ENCODE results near the gene ITGAL.

Gene ITGAL

GRCh38 chr16:30515275-30515674 lies 42.7 kb downstream of the ITGAL start:
- TF ChIP-seq CREB1 (IDR thresholded peaks at IDR 0.05; ENCODE audit: low read depth) (no peak), TAF1 (IDR thresholded peaks at IDR 0.05; ENCODE audit: low read depth) (no peak), EP300 (IDR thresholded peaks at IDR 0.05; ENCODE audit: borderline replicate concordance) (no peak), MAX (IDR thresholded peaks at IDR 0.05) (no peak)

GRCh38 chr16:30518552-30518951 lies 46.0 kb downstream of the ITGAL start:
- TF ChIP-seq NFIC (IDR thresholded peaks at IDR 0.05) = no peak

- TF ChIP-seq RAD21 (IDR thresholded peaks at IDR 0.05; ENCODE audit: low read depth) (no peak), EGR1 (IDR thresholded peaks at IDR 0.05) (no peak), FOXM1 (IDR thresholded peaks at IDR 0.05; ENCODE audit: borderline replicate concordance, low read depth) (no peak), TEAD4 (IDR thresholded peaks at IDR 0.05) (no peak), ZBTB7A (IDR thresholded peaks at IDR 0.05; ENCODE audit: low read depth) (no peak), YY1 (IDR thresholded peaks at IDR 0.05; ENCODE audit: low read depth) (no peak), CREB1 (IDR thresholded peaks at IDR 0.05; ENCODE audit: low read depth) (no peak), TCF12 (IDR thresholded peaks at IDR 0.05; ENCODE audit: low read depth) (no peak), REST (IDR thresholded peaks at IDR 0.05; ENCODE audit: low read depth) (no peak), MAX (IDR thresholded peaks at IDR 0.05) (no peak), NFIC (IDR thresholded peaks at IDR 0.05) (no peak), TAF1 (IDR thresholded peaks at IDR 0.05; ENCODE audit: low read depth) (no peak), USF1 (IDR thresholded peaks at IDR 0.05) (no peak), EP300 (IDR thresholded peaks at IDR 0.05; ENCODE audit: borderline replicate concordance) (no peak)
These were observed 46.8 kb downstream of the ITGAL start for GRCh38 chr16:30519120-30520049.

GRCh38 chr16:30521476-30521872 lies 48.9 kb downstream of the ITGAL start:
- no peak for TF ChIP-seq FOXM1 (IDR thresholded peaks at IDR 0.05; ENCODE audit: borderline replicate concordance, low read depth)
- no peak for TF ChIP-seq TCF12 (IDR thresholded peaks at IDR 0.05; ENCODE audit: low read depth)
- no peak for TF ChIP-seq ZBTB7A (IDR thresholded peaks at IDR 0.05; ENCODE audit: low read depth)
- no peak for TF ChIP-seq RAD21 (IDR thresholded peaks at IDR 0.05; ENCODE audit: low read depth)
- no peak for TF ChIP-seq YY1 (IDR thresholded peaks at IDR 0.05; ENCODE audit: low read depth)
- TF ChIP-seq MAX (IDR thresholded peaks at IDR 0.05) = no peak
- no peak for TF ChIP-seq TEAD4 (IDR thresholded peaks at IDR 0.05)
- no peak for TF ChIP-seq CEBPB (IDR thresholded peaks at IDR 0.05)
- TF ChIP-seq CREB1 (IDR thresholded peaks at IDR 0.05; ENCODE audit: low read depth) = no peak
- TF ChIP-seq EGR1 (IDR thresholded peaks at IDR 0.05) = no peak
- no peak for TF ChIP-seq REST (IDR thresholded peaks at IDR 0.05; ENCODE audit: low read depth)
- TF ChIP-seq USF1 (IDR thresholded peaks at IDR 0.05) = no peak
- TF ChIP-seq EP300 (IDR thresholded peaks at IDR 0.05; ENCODE audit: borderline replicate concordance) = no peak
- TF ChIP-seq TAF1 (IDR thresholded peaks at IDR 0.05; ENCODE audit: low read depth) = no peak
- no peak for TF ChIP-seq NFIC (IDR thresholded peaks at IDR 0.05)

- TF ChIP-seq REST (IDR thresholded peaks at IDR 0.05; ENCODE audit: low read depth) (no peak), USF1 (IDR thresholded peaks at IDR 0.05) (no peak), EP300 (IDR thresholded peaks at IDR 0.05; ENCODE audit: borderline replicate concordance) (no peak), ZBTB7A (IDR thresholded peaks at IDR 0.05; ENCODE audit: low read depth) (no peak), FOXM1 (IDR thresholded peaks at IDR 0.05; ENCODE audit: borderline replicate concordance, low read depth) (no peak), NFIC (IDR thresholded peaks at IDR 0.05) (no peak), TAF1 (IDR thresholded peaks at IDR 0.05; ENCODE audit: low read depth) (no peak), YY1 (IDR thresholded peaks at IDR 0.05; ENCODE audit: low read depth) (no peak), TEAD4 (IDR thresholded peaks at IDR 0.05) (no peak), TCF12 (IDR thresholded peaks at IDR 0.05; ENCODE audit: low read depth) (no peak), EGR1 (IDR thresholded peaks at IDR 0.05) (no peak), CREB1 (IDR thresholded peaks at IDR 0.05; ENCODE audit: low read depth) (no peak), CEBPB (IDR thresholded peaks at IDR 0.05) (no peak), RAD21 (IDR thresholded peaks at IDR 0.05; ENCODE audit: low read depth) (no peak), MAX (IDR thresholded peaks at IDR 0.05) (no peak)
These were observed 49.5 kb downstream of the ITGAL start for GRCh38 chr16:30521873-30522641.
